HepG2 (cell line): ENCODE results near the gene ODAD4. TPM values are rescaled to one million over a fixed set of nuclear protein-coding genes. Genes with fewer than 3 reads are reported as not detected.
A peak's percentile ranks its signal among the peaks of the same experiment; 100 is the strongest.

Source experiments
- ATF5 ChIP-seq: sonication (generic); formaldehyde crosslinking; IDR thresholded peaks from 2 replicates; pipeline ENCODE4 v1.4.0; 2020; ENCODE audit warnings: mild to moderate bottlenecking, low read depth, missing genetic modification reagents
- DR1 ChIP-seq: sonication (generic); formaldehyde crosslinking; IDR thresholded peaks from 2 replicates; pipeline ENCODE4 v1.8.0; 2021; ENCODE audit warnings: mild to moderate bottlenecking, missing genetic modification reagents, inconsistent platforms
- PAF1 ChIP-seq: IDR thresholded peaks from 2 replicates; pipeline ENCODE4 v1.6.1; 2016; ENCODE audit warnings: missing genetic modification reagents, missing compliant biosample characterization
- TBP ChIP-seq: sonication (generic); formaldehyde crosslinking; IDR thresholded peaks from 2 replicates; pipeline ENCODE4 v1.5.0; 2020; ENCODE audit warnings: missing genetic modification reagents
- USF2 ChIP-seq, 2 experiments: sonication (generic) in 1 of 2; formaldehyde crosslinking in 1 of 2; IDR thresholded peaks; 2 replicates each; pipeline versions ENCODE4 v1.5.1 to v1.6.1; 2011 to 2020; ENCODE audit warnings: borderline replicate concordance in 1 of 2, low read depth in 1 of 2, low read length in 1 of 2, mild to moderate bottlenecking in 1 of 2, missing genetic modification reagents in 1 of 2, moderate library complexity in 1 of 2
- YY1 ChIP-seq: IDR thresholded peaks from 2 replicates; pipeline ENCODE4 v1.6.1; 2011; ENCODE audit warnings: low read length, low read depth, moderate library complexity, mild to moderate bottlenecking; ENCODE audit not compliant: insufficient read depth, insufficient replicate concordance
- ZBTB49 ChIP-seq: sonication (generic); formaldehyde crosslinking; IDR thresholded peaks from 2 replicates; pipeline ENCODE4 v1.4.0; 2020; ENCODE audit warnings: missing genetic modification reagents, borderline replicate concordance
- ZNF207 ChIP-seq: fragments of 450-650 bp; IDR thresholded peaks from 2 replicates; pipeline ENCODE4 v1.6.1; 2016; ENCODE audit warnings: antibody characterized with exemption, borderline replicate concordance
- polyA plus RNA-seq, 8 experiments: library from polyadenylated mRNA; depleted of rRNA in 3 of 8; stranded (reverse) in 7 of 8; unstranded in 1 of 8; fragments of >200 nt; fragmentation: Illumina TruSeq in 4 of 8; extraction: Trizol in 4 of 8; gene quantifications; 2 replicates each; pipeline versions ENCODE4 v1.2.1 to v1.2.3, GENCODE V29; 2011 to 2016; ENCODE audit warnings: low read depth in 4 of 8, missing spikeins in 1 of 8, mixed read lengths in 1 of 8; ENCODE audit not compliant: insufficient read depth in 1 of 8
- total RNA-seq, 5 experiments: library from RNA; depleted of rRNA; stranded (reverse); fragments of >200 nt; fragmentation: Illumina TruSeq; extraction: Trizol; gene quantifications; 2 replicates each; pipeline ENCODE4 v1.2.3, GENCODE V29; 2016; ENCODE audit warnings: low read depth in 1 of 5
- TF ChIP-seq, protein P1 (sequence below): sonication (generic); formaldehyde crosslinking; IDR thresholded peaks from 2 replicates; pipeline ENCODE4 v1.5.1; 2020; ENCODE audit warnings: missing genetic modification reagents, mild to moderate bottlenecking, borderline replicate concordance
- TF ChIP-seq, protein P2 (sequence below): sonication (generic); formaldehyde crosslinking; IDR thresholded peaks from 2 replicates; pipeline ENCODE4 v1.4.0; 2020; ENCODE audit warnings: missing genetic modification reagents, borderline replicate concordance
- TF ChIP-seq, protein P3 (sequence below): IDR thresholded peaks from 2 replicates; pipeline ENCODE4 v1.6.1; 2016; ENCODE audit warnings: mild to moderate bottlenecking

The ODAD4 gene
- total and polyA plus RNA-seq, 2 of the 13 experiments (the other 11 are each of a cell fraction or from before 2014, with no cell fraction given): 0.48 to 0.53 TPM

DNA sequence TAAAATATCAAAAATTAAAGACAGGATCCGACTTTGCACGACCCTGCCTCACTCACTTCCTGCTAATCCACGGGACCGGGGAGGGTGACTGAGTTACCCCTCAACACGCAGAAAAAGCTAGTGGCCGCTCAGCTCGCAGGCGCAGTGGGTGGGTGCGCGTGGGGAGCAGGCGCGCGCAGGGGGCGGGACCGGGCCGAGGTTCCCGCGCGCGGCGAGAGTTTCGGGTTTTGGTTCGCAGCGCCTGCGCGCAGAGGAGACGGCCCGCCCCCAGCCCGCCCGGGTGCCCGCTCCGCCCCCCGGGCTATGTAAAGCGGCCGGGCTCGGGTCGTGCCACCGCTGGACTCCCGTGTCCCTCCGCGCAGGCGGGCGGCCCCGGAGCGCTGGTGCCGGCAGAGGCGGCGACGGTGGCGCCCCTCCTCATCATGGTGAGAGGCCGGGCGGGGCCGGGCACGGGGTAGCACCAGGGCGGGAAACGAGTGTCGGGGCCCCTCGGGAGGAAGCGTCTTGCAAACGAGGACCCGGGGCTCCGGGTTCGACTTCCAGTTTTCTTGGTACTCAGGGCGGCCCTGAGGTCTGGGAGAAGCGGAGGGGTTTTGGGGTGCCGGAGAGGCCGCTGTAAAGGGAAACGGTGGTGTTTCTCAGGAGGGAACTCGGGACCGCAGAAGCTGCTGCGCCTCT lies 36.2 kb downstream of the ODAD4 start, which contains the start of gene CNP (continued):
- no peak for TF ChIP-seq USF2 (IDR thresholded peaks at IDR 0.05; ENCODE audit: low read depth, low read length)
- no peak for TF ChIP-seq USF2 (CRISPR knock-in tag; IDR thresholded peaks at IDR 0.05; ENCODE audit: borderline replicate concordance)
- TF ChIP-seq, protein P1, sequence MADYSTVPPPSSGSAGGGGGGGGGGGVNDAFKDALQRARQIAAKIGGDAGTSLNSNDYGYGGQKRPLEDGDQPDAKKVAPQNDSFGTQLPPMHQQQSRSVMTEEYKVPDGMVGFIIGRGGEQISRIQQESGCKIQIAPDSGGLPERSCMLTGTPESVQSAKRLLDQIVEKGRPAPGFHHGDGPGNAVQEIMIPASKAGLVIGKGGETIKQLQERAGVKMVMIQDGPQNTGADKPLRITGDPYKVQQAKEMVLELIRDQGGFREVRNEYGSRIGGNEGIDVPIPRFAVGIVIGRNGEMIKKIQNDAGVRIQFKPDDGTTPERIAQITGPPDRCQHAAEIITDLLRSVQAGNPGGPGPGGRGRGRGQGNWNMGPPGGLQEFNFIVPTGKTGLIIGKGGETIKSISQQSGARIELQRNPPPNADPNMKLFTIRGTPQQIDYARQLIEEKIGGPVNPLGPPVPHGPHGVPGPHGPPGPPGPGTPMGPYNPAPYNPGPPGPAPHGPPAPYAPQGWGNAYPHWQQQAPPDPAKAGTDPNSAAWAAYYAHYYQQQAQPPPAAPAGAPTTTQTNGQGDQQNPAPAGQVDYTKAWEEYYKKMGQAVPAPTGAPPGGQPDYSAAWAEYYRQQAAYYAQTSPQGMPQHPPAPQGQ (CRISPR knock-in tag): no peak
- no peak for TF ChIP-seq ZBTB49
- no peak for TF ChIP-seq PAF1 (CRISPR knock-in tag)
- TF ChIP-seq, protein P2, sequence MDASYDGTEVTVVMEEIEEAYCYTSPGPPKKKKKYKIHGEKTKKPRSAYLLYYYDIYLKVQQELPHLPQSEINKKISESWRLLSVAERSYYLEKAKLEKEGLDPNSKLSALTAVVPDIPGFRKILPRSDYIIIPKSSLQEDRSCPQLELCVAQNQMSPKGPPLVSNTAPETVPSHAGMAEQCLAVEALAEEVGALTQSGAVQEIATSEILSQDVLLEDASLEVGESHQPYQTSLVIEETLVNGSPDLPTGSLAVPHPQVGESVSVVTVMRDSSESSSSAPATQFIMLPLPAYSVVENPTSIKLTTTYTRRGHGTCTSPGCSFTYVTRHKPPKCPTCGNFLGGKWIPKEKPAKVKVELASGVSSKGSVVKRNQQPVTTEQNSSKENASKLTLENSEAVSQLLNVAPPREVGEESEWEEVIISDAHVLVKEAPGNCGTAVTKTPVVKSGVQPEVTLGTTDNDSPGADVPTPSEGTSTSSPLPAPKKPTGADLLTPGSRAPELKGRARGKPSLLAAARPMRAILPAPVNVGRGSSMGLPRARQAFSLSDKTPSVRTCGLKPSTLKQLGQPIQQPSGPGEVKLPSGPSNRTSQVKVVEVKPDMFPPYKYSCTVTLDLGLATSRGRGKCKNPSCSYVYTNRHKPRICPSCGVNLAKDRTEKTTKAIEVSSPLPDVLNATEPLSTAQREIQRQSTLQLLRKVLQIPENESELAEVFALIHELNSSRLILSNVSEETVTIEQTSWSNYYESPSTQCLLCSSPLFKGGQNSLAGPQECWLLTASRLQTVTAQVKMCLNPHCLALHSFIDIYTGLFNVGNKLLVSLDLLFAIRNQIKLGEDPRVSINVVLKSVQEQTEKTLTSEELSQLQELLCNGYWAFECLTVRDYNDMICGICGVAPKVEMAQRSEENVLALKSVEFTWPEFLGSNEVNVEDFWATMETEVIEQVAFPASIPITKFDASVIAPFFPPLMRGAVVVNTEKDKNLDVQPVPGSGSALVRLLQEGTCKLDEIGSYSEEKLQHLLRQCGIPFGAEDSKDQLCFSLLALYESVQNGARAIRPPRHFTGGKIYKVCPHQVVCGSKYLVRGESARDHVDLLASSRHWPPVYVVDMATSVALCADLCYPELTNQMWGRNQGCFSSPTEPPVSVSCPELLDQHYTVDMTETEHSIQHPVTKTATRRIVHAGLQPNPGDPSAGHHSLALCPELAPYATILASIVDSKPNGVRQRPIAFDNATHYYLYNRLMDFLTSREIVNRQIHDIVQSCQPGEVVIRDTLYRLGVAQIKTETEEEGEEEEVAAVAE (CRISPR knock-in tag): peak; percentile 41; the same call in 1 of the 2 replicates
- TF ChIP-seq YY1: peak; percentile 84
- peak; percentile 90 for TF ChIP-seq DR1 (CRISPR knock-in tag)
- TF ChIP-seq, protein P3, sequence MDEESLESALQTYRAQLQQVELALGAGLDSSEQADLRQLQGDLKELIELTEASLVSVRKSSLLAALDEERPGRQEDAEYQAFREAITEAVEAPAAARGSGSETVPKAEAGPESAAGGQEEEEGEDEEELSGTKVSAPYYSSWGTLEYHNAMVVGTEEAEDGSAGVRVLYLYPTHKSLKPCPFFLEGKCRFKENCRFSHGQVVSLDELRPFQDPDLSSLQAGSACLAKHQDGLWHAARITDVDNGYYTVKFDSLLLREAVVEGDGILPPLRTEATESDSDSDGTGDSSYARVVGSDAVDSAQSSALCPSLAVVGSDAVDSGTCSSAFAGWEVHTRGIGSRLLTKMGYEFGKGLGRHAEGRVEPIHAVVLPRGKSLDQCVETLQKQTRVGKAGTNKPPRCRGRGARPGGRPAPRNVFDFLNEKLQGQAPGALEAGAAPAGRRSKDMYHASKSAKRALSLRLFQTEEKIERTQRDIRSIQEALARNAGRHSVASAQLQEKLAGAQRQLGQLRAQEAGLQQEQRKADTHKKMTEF (CRISPR knock-in tag): peak; percentile 82; the same call in 1 of the 2 replicates
- TF ChIP-seq TBP: no peak
- no peak for TF ChIP-seq ZNF207
- TF ChIP-seq ATF5 (CRISPR knock-in tag): no peak
